Activated CD8-positive, alpha-beta memory T cell treated with anti-CD3 and anti-CD28 coated beads, Interleukin-2, amount 50 U/mL, for 24 hours (primary cell): Measurements from ENCODE around the gene PPP1R13B.
"Not testable (repeated sequence)": the region's sequence is repeated elsewhere in the genome, so short reads cannot be mapped to it uniquely, and the experiment has no call there.

Experiments used
- DNase-seq: peaks from one replicate; pipeline ENCODE4 v3.0.0-alpha.2; 2020; ENCODE audit errors: extremely low read depth

The PPP1R13B gene

GRCh38 chr14:103847451-103848174 is at the start of gene PPP1R13B:
PPP1R13B (minus strand) TSS chr14:103847575; CDS start chr14:103847307, 268 bp downstream.
- DNase-seq, result peak; percentile 70

DNA sequence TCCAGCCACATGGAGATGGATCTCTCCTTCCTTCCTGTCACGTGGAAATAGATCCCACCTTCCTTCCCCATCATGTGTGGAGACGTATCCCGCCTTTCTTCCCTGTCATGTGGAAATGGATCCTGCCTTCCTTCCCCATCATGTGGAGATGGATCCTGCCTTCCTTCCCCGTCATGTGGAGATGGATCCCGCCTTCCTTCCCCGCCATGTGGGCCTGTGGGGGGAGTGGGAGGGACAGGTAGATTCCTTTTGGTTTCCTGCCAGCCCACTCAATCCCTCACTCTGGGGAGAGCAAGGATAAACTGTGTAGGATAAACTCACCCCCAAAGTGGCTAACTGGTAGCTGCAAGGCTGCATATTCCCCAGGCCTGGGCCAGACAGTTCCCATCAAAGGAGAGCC is 49.2 kb upstream of the PPP1R13B start:
- DNase-seq, result no peak

GRCh38 chr14:103894723-103895059 is 47.3 kb upstream of the PPP1R13B start:
- no peak for DNase-seq

DNA sequence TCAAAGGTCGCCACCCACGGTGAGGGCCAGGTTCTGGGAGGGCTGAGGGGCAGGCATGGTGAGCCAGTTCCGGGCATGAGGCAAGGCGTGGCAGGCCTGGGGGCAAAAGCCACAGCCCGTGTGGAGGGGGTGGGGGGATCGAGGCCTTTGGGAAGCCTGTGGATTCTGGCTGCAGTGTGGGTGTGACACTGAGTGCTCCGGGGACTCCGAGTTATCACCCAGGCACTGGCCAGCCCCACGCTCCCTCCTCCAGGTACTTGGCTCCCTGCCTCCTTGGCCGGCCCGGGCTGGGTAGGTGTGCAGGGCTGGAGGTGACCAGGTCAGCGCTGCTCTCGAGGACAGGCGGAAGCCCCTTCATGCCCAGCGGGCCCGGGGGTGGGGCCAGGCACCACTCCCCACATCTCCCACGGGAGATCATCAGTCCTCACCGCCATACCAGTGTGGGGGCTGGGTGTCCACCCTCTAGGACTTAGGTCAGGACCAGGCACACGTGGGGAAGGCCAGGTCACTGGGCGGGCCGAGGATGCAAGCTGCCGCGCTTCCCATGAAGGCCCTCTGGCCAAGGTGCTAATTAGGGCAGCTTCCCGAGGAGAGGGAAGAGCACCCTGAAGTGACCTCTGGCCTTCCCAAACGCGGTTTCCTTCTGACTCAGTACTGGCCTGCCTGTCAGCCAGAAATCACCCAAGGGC is 46.8 kb upstream of the PPP1R13B start:
- DNase-seq, result no peak

DNA sequence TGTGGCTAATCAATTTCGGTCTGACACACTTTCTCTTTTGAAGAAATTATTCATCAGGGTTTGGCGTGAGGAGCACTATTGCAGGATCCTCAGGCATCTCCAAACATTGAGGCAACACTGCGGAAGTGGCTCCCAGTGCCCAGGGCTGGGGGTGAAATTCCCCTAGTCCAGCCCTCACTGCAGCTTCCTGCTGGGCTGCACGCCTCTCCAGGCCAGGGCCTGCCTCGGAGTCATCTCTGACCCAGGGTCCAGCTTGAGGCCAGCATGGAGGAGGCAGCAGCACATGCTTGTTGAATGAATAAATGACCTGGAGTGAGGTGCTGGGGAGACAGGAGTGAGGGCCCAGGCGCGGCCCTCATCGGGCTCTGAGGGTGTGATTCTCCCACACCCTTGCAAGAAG is 44.9 kb upstream of the PPP1R13B start:
- DNase-seq, result no peak

- no peak for DNase-seq
Observed at GRCh38 chr14:103891667-103892215, 44.4 kb upstream of the PPP1R13B start.

DNA sequence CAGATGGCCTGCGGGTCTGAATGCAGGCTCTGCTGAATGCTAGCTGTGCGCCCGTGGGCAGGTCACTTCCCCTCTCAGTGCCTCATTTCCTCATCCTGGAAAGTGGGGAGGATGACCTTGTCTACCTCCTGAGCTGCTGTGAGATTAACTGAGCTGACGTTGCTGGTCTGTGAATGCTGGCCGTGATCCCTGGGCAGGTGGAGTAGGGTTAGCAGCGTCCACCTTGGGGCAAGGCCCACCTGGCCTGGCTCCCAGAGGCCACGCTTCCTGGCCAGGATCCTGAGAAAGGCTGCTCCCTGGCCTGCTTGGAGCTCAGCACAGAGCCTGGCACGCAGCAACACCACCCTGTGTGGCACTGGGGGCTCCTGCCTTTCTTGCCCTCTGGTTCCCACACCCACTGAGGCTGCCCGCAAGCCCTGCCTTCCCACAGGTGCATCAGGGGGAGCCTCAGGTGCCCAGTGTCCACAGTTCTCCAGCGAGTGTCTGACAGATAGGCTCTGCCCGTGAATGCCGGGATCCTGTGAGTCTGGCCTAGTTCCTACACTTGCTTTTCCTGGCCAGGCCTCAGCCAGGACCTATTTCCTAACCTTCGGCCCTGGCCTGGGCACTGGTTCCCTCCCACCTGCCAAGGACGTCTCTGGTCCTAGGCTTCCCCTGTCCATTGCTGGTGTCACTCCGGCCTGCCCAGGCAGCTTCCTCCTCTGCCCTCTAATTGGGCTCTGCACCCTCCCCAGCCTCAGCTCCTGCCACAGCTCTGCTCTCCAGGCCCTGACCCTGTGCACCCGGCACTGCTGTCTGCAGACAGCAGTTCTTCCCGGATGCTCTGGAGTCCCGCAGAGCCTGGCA is 43.7 kb upstream of the PPP1R13B start:
- DNase-seq, result no peak

GRCh38 chr14:103890052-103890371 is 42.6 kb upstream of the PPP1R13B start:
- no peak for DNase-seq

GRCh38 chr14:103889313-103890051 is 42.1 kb upstream of the PPP1R13B start:
- no peak for DNase-seq

GRCh38 chr14:103889002-103889312 is 41.6 kb upstream of the PPP1R13B start:
- DNase-seq, result not testable (repeated sequence)

DNA sequence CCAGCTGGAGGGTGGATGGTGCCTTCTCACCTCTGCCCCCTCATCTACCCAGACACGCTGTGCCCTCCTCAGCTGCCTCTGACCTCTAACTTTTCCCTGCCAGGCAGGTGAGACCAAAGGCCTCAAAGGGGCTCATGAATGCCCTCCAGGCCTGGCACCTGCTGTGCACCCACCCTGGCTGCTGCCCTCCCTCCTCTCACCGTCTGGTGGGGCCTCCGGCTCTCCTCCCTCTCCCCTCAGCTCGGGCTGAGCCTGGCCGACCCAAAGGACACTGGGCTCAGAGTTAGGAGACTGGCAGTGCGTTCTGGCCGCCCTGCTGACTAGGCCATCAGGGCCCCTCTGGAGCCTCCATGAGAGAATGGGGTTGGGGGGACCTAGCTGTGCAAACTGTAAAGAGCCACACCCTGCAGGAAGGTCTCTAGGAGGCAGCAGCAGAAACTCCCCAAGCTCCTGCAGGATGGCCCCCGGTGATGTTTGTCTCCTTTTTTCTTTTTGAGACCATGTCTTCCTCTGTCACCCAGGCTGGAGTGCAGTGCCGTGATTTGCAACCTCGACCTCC is 40.3 kb upstream of the PPP1R13B start:
- no peak for DNase-seq

DNA sequence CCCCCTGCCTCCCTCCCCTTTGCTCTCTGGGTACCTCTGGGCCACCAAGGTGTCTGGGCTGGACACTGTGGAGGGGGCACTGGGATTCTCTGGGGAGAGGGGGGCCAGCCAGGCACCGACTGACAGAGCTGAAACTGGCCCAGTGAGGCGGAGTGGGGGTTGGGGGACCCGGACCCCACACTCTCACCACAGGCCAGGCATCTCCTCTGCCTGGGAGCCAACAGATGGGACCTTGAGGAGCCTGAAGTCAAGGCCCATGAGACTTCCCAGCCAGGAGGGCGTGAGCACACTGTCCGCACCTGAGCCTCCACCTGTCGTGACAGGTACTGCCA is 39.8 kb upstream of the PPP1R13B start:
- DNase-seq, result no peak

DNA sequence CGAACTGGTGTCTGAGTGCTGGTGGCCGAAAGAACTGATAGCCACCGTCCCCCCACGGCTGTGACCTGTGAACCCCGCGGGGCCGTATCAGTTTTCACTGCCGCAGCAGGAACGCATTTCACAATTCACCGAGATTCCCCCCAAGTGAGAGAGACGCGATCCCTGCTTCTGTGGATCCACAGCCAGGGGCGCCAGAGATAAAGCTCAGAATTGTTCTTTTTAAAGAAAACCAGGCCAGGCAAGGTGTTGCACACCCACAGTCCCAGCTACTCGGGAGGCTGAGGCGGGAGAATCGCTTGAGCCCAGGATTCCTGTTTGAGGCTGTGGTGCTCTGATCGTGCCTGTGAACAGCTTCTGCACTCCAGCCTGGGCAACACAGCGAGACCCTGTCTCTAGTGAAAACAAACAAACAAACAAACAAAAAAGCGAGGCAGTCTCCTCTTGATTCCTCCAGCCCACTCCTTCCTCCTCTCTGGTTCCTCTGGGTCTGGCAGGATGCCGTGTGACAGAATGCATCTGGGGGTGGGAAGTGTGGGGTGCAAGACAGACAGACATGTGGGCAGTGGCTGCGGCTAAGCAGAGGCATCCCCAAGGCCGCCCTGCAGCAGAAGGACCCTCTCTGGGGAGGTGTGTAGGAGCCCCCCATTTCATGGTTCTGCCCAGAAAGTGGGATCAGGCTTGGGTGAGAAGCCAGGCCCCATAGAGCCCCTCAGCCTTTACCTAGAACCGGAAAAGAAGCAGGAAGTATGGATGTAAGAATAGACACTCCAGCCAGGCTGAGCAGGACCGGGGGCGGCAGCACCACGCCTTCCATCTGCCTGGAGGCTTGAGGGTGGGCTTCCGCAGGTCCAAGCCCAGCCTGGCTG is 39.2 kb upstream of the PPP1R13B start:
- DNase-seq, result no peak

DNA sequence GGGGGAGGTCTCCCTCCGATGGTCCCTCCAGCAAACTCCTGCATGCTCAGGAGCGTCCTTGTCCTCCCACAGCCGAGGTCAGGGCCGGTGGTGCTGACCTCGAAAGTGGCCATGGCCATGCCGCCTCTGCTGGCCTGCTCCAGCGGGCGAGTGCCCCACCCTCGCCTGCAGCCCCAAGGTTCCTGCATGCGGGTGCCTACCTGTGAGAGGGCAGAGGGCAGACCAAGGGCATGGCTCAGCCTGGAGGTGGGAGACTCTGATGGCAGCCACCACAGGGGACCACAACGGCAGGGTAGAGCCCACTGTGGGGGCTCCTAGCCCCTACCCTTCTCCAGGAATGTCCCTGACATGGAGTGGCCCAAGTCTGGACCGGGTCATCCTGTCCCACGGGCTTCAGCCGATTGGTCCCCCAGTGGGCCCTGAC is 38.1 kb upstream of the PPP1R13B start:
- DNase-seq, result no peak

DNA sequence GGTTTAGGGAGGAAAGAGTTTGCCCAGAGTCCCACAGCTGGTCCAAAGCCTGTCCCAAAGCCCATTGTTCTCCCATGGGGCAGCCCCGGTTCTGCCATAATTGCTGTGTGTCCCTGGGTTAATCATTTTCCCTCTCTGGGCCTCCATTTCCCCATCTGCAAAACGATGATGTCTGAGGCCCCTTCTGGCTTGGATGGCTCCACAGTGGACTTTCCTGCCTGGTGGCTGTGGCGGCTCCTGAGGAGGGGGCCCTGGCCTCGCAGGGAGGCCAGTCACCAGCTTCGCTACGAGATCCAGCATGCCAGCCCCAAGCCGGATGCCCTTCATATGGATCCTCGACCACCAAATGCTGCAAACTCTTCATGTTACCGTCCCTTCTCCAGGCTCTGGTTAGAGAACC is 37.5 kb upstream of the PPP1R13B start:
- DNase-seq, result no peak

GRCh38 chr14:103883263-103883523 is 35.8 kb upstream of the PPP1R13B start:
- no peak for DNase-seq

- DNase-seq, result no peak
Observed at GRCh38 chr14:103882503-103883262, 35.3 kb upstream of the PPP1R13B start.

DNA sequence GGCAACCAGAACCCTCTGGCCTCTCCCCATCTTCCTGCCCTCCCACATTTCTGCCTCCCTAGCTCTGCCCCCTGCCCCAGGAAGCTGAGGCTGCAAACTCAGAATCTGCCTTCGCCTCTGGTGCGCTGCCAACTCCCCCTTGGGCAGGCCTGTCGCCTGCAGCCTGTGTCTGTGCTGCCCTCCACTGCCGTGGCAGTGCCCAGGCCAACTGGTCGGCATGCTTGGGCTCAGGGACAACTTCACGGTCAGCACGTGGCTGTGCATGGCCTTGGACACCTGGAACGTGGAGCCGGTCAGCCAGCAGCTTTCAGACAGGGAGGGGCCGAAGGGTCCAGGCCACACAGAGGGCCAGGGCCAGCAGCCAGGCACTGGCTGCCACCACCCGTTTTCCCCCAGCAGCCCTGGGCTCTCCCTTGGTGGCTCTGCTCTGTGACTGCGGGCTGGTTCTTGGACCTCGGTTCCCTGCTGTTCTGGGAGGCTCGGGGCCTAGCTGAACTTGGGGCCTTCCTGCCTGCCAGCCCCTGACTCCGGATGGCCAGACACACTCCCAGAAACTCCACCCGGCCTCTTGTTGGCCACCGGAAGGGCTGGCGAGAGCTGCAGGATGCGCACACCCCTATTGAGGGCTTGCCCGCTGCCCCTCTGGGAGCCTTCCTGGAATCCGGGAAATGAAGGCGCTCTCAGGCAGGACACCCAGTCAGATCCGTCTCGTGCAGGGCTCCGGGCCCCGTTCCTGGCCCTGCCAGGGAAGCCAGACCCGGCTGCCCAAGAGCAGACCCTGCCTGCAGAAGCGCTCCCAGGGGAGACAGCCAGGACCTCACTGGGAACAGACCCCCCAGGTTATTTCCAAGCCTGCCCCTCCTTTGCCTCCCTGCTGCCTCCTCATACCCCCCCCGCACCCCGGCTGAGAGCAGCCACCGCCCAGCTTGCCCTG is 34.2 kb upstream of the PPP1R13B start:
- DNase-seq, result no peak
